H54 (cell line): ENCODE results near the gene MYO9B.

Source experiments
- DNase-seq: peaks from one replicate; pipeline ENCODE4 v3.0.0; 2011; ENCODE audit warnings: low spot score, mixed read lengths; ENCODE audit not compliant: insufficient read length
- FAIRE-seq: peaks from 3 replicates; lab custom pipeline; 2011; peaks lifted over from hg19 to GRCh38; lab: Jason Lieb, UNC
- POLR2A ChIP-seq: IDR thresholded peaks from 2 replicates; pipeline ENCODE4 v1.6.1; 2011; ENCODE audit warnings: low read depth, mild to moderate bottlenecking, low read length

Gene MYO9B

GRCh38 chr19:17073869-17074633 lies 1.5 kb upstream of the MYO9B start:
- no peak for FAIRE-seq
- no peak for TF ChIP-seq POLR2A
- DNase-seq, result no peak

GRCh38 chr19:17074634-17075034 lies 943 bp upstream of the MYO9B start:
- FAIRE-seq (no peak), DNase-seq (no peak)
- no peak for TF ChIP-seq POLR2A

- FAIRE-seq (no peak), DNase-seq (no peak)
Measured at GRCh38 chr19:17075864-17076542, 426 bp downstream of the MYO9B start.

GRCh38 chr19:17076543-17076991 lies 990 bp downstream of the MYO9B start:
- DNase-seq, result no peak
- TF ChIP-seq POLR2A, result no peak
- no peak for FAIRE-seq

More at GRCh38 chr19:17075864-17076542, 426 bp downstream of the MYO9B start:
- TF ChIP-seq POLR2A, result peak; percentile 59; the same call in 1 of the 2 replicates

GRCh38 chr19:17077447-17078028 lies 2.0 kb downstream of the MYO9B start:
- DNase-seq, result no peak
- no peak for TF ChIP-seq POLR2A
- FAIRE-seq, result no peak

GRCh38 chr19:17078036-17078919 lies 2.7 kb downstream of the MYO9B start:
- FAIRE-seq, result no peak
- no peak for TF ChIP-seq POLR2A
- no peak for DNase-seq

- TF ChIP-seq POLR2A, result no peak
- FAIRE-seq, result no peak
- DNase-seq, result no peak
Measured at GRCh38 chr19:17078920-17079709, 3.5 kb downstream of the MYO9B start.

- FAIRE-seq, result peak; percentile 92
- no peak for TF ChIP-seq POLR2A
- peak; percentile 96 for DNase-seq
Measured at GRCh38 chr19:17079710-17080439, 4.3 kb downstream of the MYO9B start.

GRCh38 chr19:17080440-17080801 lies 4.8 kb downstream of the MYO9B start:
- no peak for DNase-seq
- no peak for FAIRE-seq
- TF ChIP-seq POLR2A, result no peak

GRCh38 chr19:17081672-17082630 lies 6.4 kb downstream of the MYO9B start:
- DNase-seq (no peak), FAIRE-seq (no peak)
- TF ChIP-seq POLR2A, result no peak

GRCh38 chr19:17086120-17086519 lies 10.5 kb downstream of the MYO9B start:
- TF ChIP-seq POLR2A, result no peak
- no peak for DNase-seq
- FAIRE-seq, result no peak

GRCh38 chr19:17086834-17087233 lies 11.3 kb downstream of the MYO9B start:
- TF ChIP-seq POLR2A, result no peak
- FAIRE-seq (no peak), DNase-seq (no peak)
